Smooth muscle cell (in vitro differentiated cells): ENCODE data around the gene SSB. TPM values are rescaled to one million over a fixed set of nuclear protein-coding genes. Genes with fewer than 3 reads are reported as not detected.

Source experiments
- DNase-seq: peaks from one replicate; lab custom pipeline; 2025; ENCODE audit not compliant: unreplicated experiment; lab: John Stamatoyannopoulos, UW
- H2AFZ ChIP-seq: fragments of 200-600 bp; sonication (generic); 2 replicates; pipeline ENCODE4 v1.6.0; 2016; ENCODE audit warnings: antibody characterized with exemption, low read depth, mild to moderate bottlenecking
- H3F3A ChIP-seq: fragments of 200-600 bp; sonication (generic); 2 replicates; pipeline ENCODE4 v1.6.0; 2017; ENCODE audit warnings: antibody characterized with exemption, low read depth
- H3K27ac ChIP-seq: fragments of 200-600 bp; sonication (generic); 2 replicates; pipeline ENCODE4 v1.5.1; 2016; ENCODE audit warnings: low read depth, mild to moderate bottlenecking
- H3K27me3 ChIP-seq: fragments of 200-600 bp; sonication (generic); 2 replicates; pipeline ENCODE4 v1.6.1; 2016; ENCODE audit warnings: low read depth, mild to moderate bottlenecking
- H3K36me3 ChIP-seq: fragments of 200-600 bp; sonication (generic); 2 replicates; pipeline ENCODE4 v1.5.1; 2016; ENCODE audit warnings: low read depth
- H3K4me1 ChIP-seq: fragments of 200-600 bp; sonication (generic); 2 replicates; pipeline ENCODE4 v1.5.1; 2016; ENCODE audit warnings: low read depth
- H3K4me2 ChIP-seq: fragments of 200-600 bp; sonication (generic); 2 replicates; pipeline ENCODE4 v1.6.0; 2016; ENCODE audit warnings: mild to moderate bottlenecking
- H3K4me3 ChIP-seq: fragments of 200-600 bp; sonication (generic); 2 replicates; pipeline ENCODE4 v1.5.1; 2016; ENCODE audit warnings: mild to moderate bottlenecking
- H3K79me2 ChIP-seq: fragments of 200-600 bp; sonication (generic); 2 replicates; pipeline ENCODE4 v1.6.0; 2016; ENCODE audit warnings: low read depth, mild to moderate bottlenecking
- H3K9ac ChIP-seq: fragments of 200-600 bp; sonication (generic); 2 replicates; pipeline ENCODE4 v1.6.0; 2016; ENCODE audit warnings: low read depth
- H3K9me3 ChIP-seq: fragments of 200-600 bp; sonication (generic); replicated peaks from 2 replicates; pipeline ENCODE4 v1.5.1; 2016; ENCODE audit warnings: low read depth
- H4K20me1 ChIP-seq: fragments of 200-600 bp; sonication (generic); 2 replicates; pipeline ENCODE4 v1.6.0; 2016; ENCODE audit warnings: low read depth
- CTCF ChIP-seq: fragments of 200-600 bp; sonication (generic); IDR thresholded peaks from 2 replicates; pipeline ENCODE4 v1.5.1; 2017; ENCODE audit warnings: borderline replicate concordance, mild to moderate bottlenecking, antibody characterized with exemption; ENCODE audit not compliant: insufficient read depth, poor library complexity, severe bottlenecking
- WGBS: methylation state at CpG from one replicate; pipeline ENCODE4 v1.1.7; 2016; ENCODE audit warnings: low lambda C conversion rate; 5-methylcytosine and 5-hydroxymethylcytosine counted together
- polyA plus RNA-seq: library from polyadenylated mRNA; unstranded; fragments of >200 nt; fragmentation: Nextera tagmentation; extraction: Ambion mirVana; gene quantifications from 2 replicates; pipeline ENCODE4 v1.2.1, GENCODE V29; 2016
- total RNA-seq: library from RNA; depleted of rRNA; stranded (reverse); fragments of >200 nt; gene quantifications from 2 replicates; pipeline ENCODE4 v1.2.3, GENCODE V29; 2014

Gene SSB
- total and polyA plus RNA-seq, 2 experiments from 2014 or later, result 91.5 to 95.8 TPM

DNA sequence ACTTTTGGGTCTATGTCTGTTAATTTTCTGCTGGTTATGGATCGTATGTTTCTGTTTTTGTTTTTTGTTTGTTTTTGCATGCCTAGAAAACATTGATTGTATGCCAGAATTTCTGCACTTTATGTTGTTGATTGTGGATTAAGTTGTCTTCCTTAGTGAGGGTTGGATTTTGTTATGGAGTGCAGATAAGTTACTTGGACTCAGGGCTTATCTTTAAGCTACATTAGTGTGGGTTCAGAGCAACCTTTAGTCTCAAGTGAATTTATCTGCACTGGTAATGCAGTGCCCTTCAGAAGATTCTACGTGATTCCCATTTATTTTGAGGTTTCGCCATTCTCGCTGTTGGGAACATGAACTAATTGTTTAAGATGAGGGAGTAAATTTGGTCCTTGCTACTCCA lies 61.5 kb downstream of the SSB start:
- Histone ChIP-seq H3F3A (no peaks in the 10 kb centered on the region), H4K20me1 (peaks cover 63% of the 10 kb centered on the region), H3K36me3 (no peaks in the 10 kb centered on the region), H3K9me3 (no peaks in the 10 kb centered on the region), H3K27me3 (no peaks in the 10 kb centered on the region), H3K4me3 (no peak overlapping the region), H3K4me2 (no peak overlapping the region), H2AFZ (no peak overlapping the region), H3K79me2 (peaks cover 65% of the 10 kb centered on the region), H3K27ac (no peak overlapping the region), H3K4me1 (peaks cover under 1% of the 10 kb centered on the region), H3K9ac (no peak overlapping the region)
- DNase-seq, result no peak
- 89% methylated on average over 4 of the region's 4 CpGs for WGBS
- no peak for TF ChIP-seq CTCF

Other genes with a start within 250 kb of the SSB start
- 24.7 and 26.3 TPM in 2 replicates for gene FASTKD1, start 225.0 kb upstream of the SSB start, total RNA-seq
- gene FASTKD1, start 225.0 kb upstream of the SSB start, polyA plus RNA-seq, result 17.2 and 21.8 TPM in 2 replicates
- gene PPIG, start 214.5 kb upstream of the SSB start, total RNA-seq, result 32.2 and 34.4 TPM in 2 replicates
- gene PPIG, start 214.5 kb upstream of the SSB start, polyA plus RNA-seq, result 51.1 and 53.0 TPM in 2 replicates
- gene CFAP210, start 104.5 kb upstream of the SSB start, total RNA-seq, result 0.13 and 0.45 TPM in 2 replicates
- gene CFAP210, start 104.5 kb upstream of the SSB start, polyA plus RNA-seq, result not detected in 2 replicates
- gene PHOSPHO2, start 104.4 kb upstream of the SSB start, total RNA-seq, result 0.45 and 1.4 TPM in 2 replicates
- gene PHOSPHO2, start 104.4 kb upstream of the SSB start, polyA plus RNA-seq, result 0.74 and 0.86 TPM in 2 replicates
- gene KLHL23, start 65.0 kb upstream of the SSB start, total RNA-seq, result 1.1 and 2.9 TPM in 2 replicates
- 1.2 and 2.3 TPM in 2 replicates for gene KLHL23, start 65.0 kb upstream of the SSB start, polyA plus RNA-seq
- gene METTL5, start 26.0 kb downstream of the SSB start, total RNA-seq, result 72.5 and 84.0 TPM in 2 replicates
- 79.8 and 80.5 TPM in 2 replicates for gene METTL5, start 26.0 kb downstream of the SSB start, polyA plus RNA-seq
- gene UBR3, start 28.6 kb downstream of the SSB start, total RNA-seq, result 28.5 and 35.1 TPM in 2 replicates
- gene UBR3, start 28.6 kb downstream of the SSB start, polyA plus RNA-seq, result 7.0 and 7.6 TPM in 2 replicates